HG03196 (cell line): Measurements from ENCODE around the gene ZNF507.
"Not testable (repeated sequence)": the region's sequence is repeated elsewhere in the genome, so short reads cannot be mapped to it uniquely, and the experiment has no call there.

ENCODE experiments used
- ATAC-seq: cut with Tn5 transposase; IDR thresholded peaks from one replicate; pipeline ENCODE4 v1.9.1; 2021; ENCODE audit not compliant: unreplicated experiment

Gene ZNF507

DNA sequence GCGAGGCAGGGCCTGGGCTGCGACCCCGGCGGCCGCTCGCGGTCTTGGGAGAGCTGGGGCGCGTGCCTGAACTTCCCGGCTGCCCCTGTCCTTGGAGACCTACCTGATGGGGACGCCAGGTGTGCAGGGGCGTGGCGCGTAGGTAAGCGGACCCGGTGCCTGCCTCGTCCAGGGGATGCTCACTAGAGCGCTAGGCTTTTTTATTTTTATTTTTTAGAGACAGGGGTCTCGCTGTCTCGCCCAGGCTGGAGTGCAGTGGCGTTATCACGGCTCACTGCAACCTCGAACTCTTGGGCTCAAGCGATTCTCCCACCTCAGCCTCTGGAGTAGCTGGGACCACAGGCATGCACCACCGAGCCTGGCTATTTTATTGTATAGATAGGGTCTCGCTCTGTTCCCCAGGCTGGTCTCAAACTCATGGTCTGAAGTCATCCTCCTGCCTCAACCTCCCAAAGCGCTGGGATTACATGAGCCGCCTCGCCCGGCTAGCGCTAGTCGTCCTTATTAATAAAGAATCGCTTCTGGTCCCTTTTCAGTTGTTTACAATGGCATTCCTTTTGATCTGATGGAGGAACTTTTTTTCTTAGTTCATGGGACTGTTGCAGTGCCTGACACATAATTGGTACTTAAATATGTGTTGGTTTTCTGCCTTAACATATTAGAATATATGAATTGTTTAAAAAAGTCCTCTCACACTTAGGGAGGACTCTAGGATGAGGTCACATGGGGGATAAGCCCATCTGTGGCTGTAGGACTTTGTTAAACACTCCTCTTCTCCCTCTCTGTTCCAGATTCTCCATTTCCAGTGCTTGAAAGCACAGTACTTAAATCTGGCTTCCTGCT, 61.0 kb downstream of the ZNF507 start:
- no peak for ATAC-seq

- ATAC-seq: no peak
These were observed 61.9 kb downstream of the ZNF507 start for GRCh38 chr19:32407004-32407992.

DNA sequence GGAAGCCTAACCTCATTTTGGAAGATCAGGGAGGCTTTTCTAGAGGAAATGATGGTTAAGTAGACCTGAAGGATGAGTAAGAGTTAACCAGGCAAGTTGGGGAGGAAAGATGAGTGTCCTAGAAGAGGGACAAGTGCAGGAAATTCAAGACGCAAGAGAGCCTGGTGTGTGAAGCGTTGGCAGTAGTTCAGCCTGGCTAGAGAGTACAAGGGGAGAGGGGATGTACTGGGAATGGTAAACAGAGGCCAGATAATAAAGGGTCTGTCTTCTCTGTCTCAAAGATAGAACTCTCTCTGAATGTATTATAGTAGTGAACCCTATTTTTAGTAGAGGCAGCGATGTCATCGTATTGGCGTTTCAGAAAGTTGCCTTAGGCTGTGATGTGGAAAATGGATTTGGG, 69.8 kb downstream of the ZNF507 start:
- no peak for ATAC-seq

- no peak for ATAC-seq
These were observed 70.3 kb downstream of the ZNF507 start for GRCh38 chr19:32415669-32416068.

GRCh38 chr19:32416749-32417456, 71.5 kb downstream of the ZNF507 start:
- no peak for ATAC-seq

DNA sequence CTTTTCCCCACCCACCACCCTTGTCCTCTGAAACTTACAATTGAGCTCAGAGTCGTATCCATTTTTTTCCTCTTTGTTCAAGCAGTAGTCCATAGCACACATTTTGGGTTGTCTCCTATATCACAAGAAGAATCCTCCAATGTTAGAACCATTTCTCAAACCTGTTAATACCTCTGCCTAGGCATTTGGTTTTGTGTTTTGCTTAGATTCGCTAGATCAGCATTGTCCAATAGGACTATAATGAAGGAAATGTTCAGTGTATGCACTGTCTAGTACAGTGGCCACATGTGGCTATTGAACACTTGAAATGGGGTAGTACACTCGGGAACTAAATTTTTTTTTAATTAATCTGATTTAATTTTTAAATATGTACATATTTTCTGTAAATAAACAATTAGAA, 72.7 kb downstream of the ZNF507 start:
- ATAC-seq: no peak

DNA sequence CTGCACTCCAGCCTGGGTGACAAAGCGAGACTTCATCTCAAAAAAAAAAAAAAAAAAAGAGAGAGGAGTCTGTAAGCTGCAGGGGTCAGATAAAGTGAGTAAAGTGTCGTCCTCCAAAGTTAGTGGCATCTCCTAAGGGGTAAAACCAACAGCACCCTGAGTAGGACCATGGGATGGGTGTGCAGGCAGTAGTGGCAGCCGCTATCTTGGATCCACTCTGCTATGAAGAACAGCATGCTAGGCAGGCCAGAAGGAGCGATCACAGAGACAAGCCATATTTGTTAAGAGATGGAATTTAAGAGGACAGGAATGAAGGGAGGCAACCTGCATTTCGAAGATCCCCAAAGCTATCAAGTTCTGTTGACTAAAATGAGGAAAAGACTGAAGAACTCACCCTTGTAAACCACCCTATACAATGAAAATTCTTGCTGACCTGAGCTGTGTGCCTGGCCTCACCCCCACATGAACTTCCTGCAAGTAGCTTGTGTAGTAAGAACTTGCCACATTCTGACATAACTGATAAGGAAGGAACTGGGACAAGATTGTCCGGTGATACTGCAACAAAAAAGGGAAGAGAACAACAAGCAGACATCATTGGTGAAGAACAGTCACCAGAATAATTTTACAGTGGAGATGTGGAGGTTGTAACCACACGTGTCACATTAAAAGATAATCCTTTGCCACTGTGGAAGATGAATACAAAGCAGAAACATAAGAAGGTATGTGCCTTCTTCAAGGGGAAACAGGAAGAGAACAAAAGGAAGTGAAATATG, 76.4 kb downstream of the ZNF507 start:
- no peak for ATAC-seq

DNA sequence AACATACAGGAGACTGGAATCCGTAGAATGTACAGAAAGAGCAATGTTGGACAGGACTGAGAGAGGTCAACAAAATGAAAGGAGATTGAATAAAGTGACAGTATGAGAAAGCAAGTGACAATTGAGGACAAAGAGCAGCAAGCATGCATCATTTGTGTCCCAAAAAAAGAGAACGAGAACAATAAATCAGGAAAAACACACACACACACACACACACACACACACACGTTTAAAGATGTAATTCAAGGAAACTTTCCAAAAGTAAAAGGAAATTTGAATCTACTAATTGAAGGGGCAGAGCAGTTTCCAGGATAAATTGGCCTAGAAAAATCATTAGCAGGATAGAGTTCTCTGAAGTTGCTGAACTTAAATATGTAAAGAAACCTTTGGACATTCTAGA, 77.0 kb downstream of the ZNF507 start:
- ATAC-seq: no peak

GRCh38 chr19:32423944-32424343, 78.5 kb downstream of the ZNF507 start:
- ATAC-seq: not testable (repeated sequence)

- no peak for ATAC-seq
These were observed 82.1 kb downstream of the ZNF507 start for GRCh38 chr19:32427536-32427935.

GRCh38 chr19:32436692-32437091, 91.3 kb downstream of the ZNF507 start:
- ATAC-seq: no peak

- no peak for ATAC-seq
These were observed 91.7 kb downstream of the ZNF507 start for GRCh38 chr19:32437096-32437495.
